Measurements from ENCODE around the gene PEX14. TPM values are rescaled to one million over a fixed set of nuclear protein-coding genes. Genes with fewer than 3 reads are reported as not detected.

Gene PEX14
- total RNA-seq, 5 donors from 2014 or later (not counting 1 experiment from before 2014, with no cell fraction given), result 22.3 to 24.5 (median 22.7) TPM

DNA sequence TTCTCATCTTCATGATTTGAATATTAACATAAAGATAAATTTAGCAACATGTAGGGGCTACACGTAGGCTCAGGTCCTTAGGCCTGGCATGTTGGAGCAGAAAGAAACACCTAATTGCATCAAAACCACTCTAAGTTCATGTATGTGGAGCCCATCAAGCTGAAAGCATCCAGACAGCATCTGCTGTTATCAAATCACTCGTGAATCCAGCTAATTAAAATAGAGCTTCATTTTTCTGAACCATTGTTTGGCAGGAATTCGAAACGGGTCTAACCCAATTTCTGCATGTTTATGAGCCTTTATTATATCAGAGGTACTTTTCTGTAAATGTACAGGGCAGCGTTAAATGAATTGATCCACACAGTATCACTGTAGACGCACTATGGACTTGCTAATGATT lies 45.7 kb downstream of the PEX14 start:
- WGBS (ENCODE audit: insufficient coverage), result 100% methylated on average over 3 of the region's 6 CpGs
- Mint-ChIP-seq H3K9me3 (no peaks in the 10 kb centered on the region), H3K4me3 (no peak overlapping the region), H3K27ac (no peak overlapping the region), H3K27me3 (no peaks in the 10 kb centered on the region), H3K36me3 (peaks cover 35% of the 10 kb centered on the region), H3K4me1 (peaks cover 61 to 75% (median 71%) of the 10 kb centered on the region in 3 donors)
- H3K9me3 ChIP-seq, result no peaks in the 10 kb centered on the region
- ChIA-PET CTCF (interaction anchor here in 1 of 2 donors (0.7 kb wide), 2 partner anchors 13 to 87 kb away, joined by 3 read pairs; no protein-coding TSS in a partner anchor), POLR2A (interaction anchor here (0.6 to 0.7 kb wide), 4 partner anchors 16 to 163 kb away, joined by 3 to 9 read pairs (median 4); no protein-coding TSS in a partner anchor)
- H3K4me3 ChIP-seq (ENCODE audit: control insufficient read depth in 1 of 2, extremely low read depth in 1 of 2, low read length in 1 of 2), result no peak overlapping the region
- H3K36me3 ChIP-seq (ENCODE audit: control insufficient read depth in 2 of 2, extremely low read depth in 1 of 2, insufficient read depth in 1 of 2, low read length in 1 of 2), result peaks cover 0 to 8% of the 10 kb centered on the region in 2 donors
- H3K27me3 ChIP-seq (replicated peaks in 1 of 2; ENCODE audit: control insufficient read depth in 2 of 2, extremely low read depth in 1 of 2, insufficient read depth in 2 of 2, low read length in 1 of 2), result no peaks in the 10 kb centered on the region
- peaks cover 7 to 33% of the 10 kb centered on the region in 2 experiments for H3K4me1 ChIP-seq (ENCODE audit: control insufficient read depth in 1 of 2, extremely low read depth in 1 of 2, insufficient read depth in 2 of 2, low read length in 2 of 2)
- DNase-seq, result no peak
- H3K27ac ChIP-seq (ENCODE audit: low read length), result no peak overlapping the region
- ATAC-seq (replicated peaks in 1 of 4), result no peak

DNA sequence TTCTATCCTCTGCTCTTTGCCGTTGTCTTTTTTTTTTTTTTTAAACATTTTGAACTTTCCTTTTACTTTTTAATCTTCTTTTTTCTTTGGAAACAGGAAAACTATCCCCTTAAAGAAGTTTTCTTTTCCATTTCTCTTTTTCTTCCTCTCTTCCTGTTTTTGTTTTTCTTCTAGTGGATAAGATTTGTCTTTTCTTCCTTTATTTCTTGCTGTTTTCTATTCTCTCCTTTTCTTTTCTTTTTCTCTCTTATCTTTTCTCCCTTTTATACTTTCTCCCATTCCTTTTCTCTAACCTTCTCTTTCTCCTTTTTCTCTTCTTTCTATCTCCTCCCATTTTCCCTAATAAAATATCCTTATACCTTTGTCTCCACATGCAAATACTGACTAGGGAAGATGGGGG lies 46.2 kb downstream of the PEX14 start:
- H3K4me3 Mint-ChIP-seq, result no peak overlapping the region
- ATAC-seq (replicated peaks in 1 of 4) (no peak), DNase-seq (no peak)
- H3K4me1 ChIP-seq (ENCODE audit: control insufficient read depth in 1 of 2, extremely low read depth in 1 of 2, insufficient read depth in 2 of 2, low read length in 2 of 2), result peaks cover 2 to 32% of the 10 kb centered on the region in 2 experiments
- H3K9me3 ChIP-seq, result no peaks in the 10 kb centered on the region
- no CpG with 5 or more reads among the region's 1 CpG for WGBS (ENCODE audit: insufficient coverage)
- no peak overlapping the region for H3K27ac ChIP-seq (ENCODE audit: low read length)
- no peaks in the 10 kb centered on the region for H3K9me3 Mint-ChIP-seq
- ChIA-PET CTCF (interaction anchor here in 1 of 2 donors (0.7 kb wide), 1 partner anchor 88 kb away, joined by 3 read pairs; no protein-coding TSS in a partner anchor), POLR2A (interaction anchor here (0.6 to 0.7 kb wide), 3 partner anchors 15 to 36 kb away, joined by 4 to 9 read pairs (median 4); no protein-coding TSS in a partner anchor)
- peaks cover 35% of the 10 kb centered on the region for H3K36me3 Mint-ChIP-seq
- peaks cover 56 to 71% (median 66%) of the 10 kb centered on the region in 3 donors for H3K4me1 Mint-ChIP-seq
- peak overlapping the region in 1 of 2 donors; percentile 59 for H3K27ac Mint-ChIP-seq
- peaks cover 0 to 8% of the 10 kb centered on the region in 2 donors for H3K36me3 ChIP-seq (ENCODE audit: control insufficient read depth in 2 of 2, extremely low read depth in 1 of 2, insufficient read depth in 1 of 2, low read length in 1 of 2)
- no peaks in the 10 kb centered on the region for H3K27me3 Mint-ChIP-seq
- no peak overlapping the region for H3K4me3 ChIP-seq (ENCODE audit: control insufficient read depth in 1 of 2, extremely low read depth in 1 of 2, low read length in 1 of 2)
- no peaks in the 10 kb centered on the region for H3K27me3 ChIP-seq (replicated peaks in 1 of 2; ENCODE audit: control insufficient read depth in 2 of 2, extremely low read depth in 1 of 2, insufficient read depth in 2 of 2, low read length in 1 of 2)

GRCh38 chr1:10521537-10522157 lies 46.9 kb downstream of the PEX14 start:
- Histone ChIP-seq H3K4me3 (ENCODE audit: control insufficient read depth in 1 of 2, extremely low read depth in 1 of 2, low read length in 1 of 2) (no peak overlapping the region), H3K4me1 (ENCODE audit: control insufficient read depth in 1 of 2, extremely low read depth in 1 of 2, insufficient read depth in 2 of 2, low read length in 2 of 2) (peaks cover 0 to 26% of the 10 kb centered on the region in 2 experiments), H3K9me3 (no peaks in the 10 kb centered on the region), H3K27ac (ENCODE audit: low read length) (no peak overlapping the region), H3K36me3 (ENCODE audit: control insufficient read depth in 2 of 2, extremely low read depth in 1 of 2, insufficient read depth in 1 of 2, low read length in 1 of 2) (peaks cover 0 to 8% of the 10 kb centered on the region in 2 donors), H3K27me3 (replicated peaks in 1 of 2; ENCODE audit: control insufficient read depth in 2 of 2, extremely low read depth in 1 of 2, insufficient read depth in 2 of 2, low read length in 1 of 2) (no peaks in the 10 kb centered on the region)
- no peaks in the 10 kb centered on the region for H3K27me3 Mint-ChIP-seq
- DNase-seq, result no peak
- peaks cover 35% of the 10 kb centered on the region for H3K36me3 Mint-ChIP-seq
- H3K27ac Mint-ChIP-seq, result no peak overlapping the region
- no peak for ATAC-seq (replicated peaks in 1 of 4)
- ChIA-PET POLR2A (no interaction called here), CTCF (interaction anchor here in 1 of 2 donors (1.9 kb wide), 1 partner anchor 14 kb away, joined by 6 read pairs; no protein-coding TSS in a partner anchor)
- no peak overlapping the region for H3K4me3 Mint-ChIP-seq
- H3K9me3 Mint-ChIP-seq, result no peaks in the 10 kb centered on the region
- WGBS (ENCODE audit: insufficient coverage), result 98% methylated on average over 6 of the region's 8 CpGs
- H3K4me1 Mint-ChIP-seq, result peaks cover 50 to 64% (median 59%) of the 10 kb centered on the region in 3 donors

GRCh38 chr1:10522322-10522860 lies 47.6 kb downstream of the PEX14 start:
- ATAC-seq (replicated peaks in 1 of 4) (no peak), DNase-seq (no peak)
- 43% methylated on average over 1 of the region's 3 CpGs for WGBS (ENCODE audit: insufficient coverage)
- Histone ChIP-seq H3K27ac (ENCODE audit: low read length) (no peak overlapping the region), H3K27me3 (replicated peaks in 1 of 2; ENCODE audit: control insufficient read depth in 2 of 2, extremely low read depth in 1 of 2, insufficient read depth in 2 of 2, low read length in 1 of 2) (no peaks in the 10 kb centered on the region), H3K36me3 (ENCODE audit: control insufficient read depth in 2 of 2, extremely low read depth in 1 of 2, insufficient read depth in 1 of 2, low read length in 1 of 2) (peaks cover 0 to 8% of the 10 kb centered on the region in 2 donors), H3K4me3 (ENCODE audit: control insufficient read depth in 1 of 2, extremely low read depth in 1 of 2, low read length in 1 of 2) (no peak overlapping the region), H3K9me3 (no peaks in the 10 kb centered on the region), H3K4me1 (ENCODE audit: control insufficient read depth in 1 of 2, extremely low read depth in 1 of 2, insufficient read depth in 2 of 2, low read length in 2 of 2) (peaks cover 0 to 21% of the 10 kb centered on the region in 2 experiments)
- Mint-ChIP-seq H3K9me3 (no peaks in the 10 kb centered on the region), H3K27me3 (no peaks in the 10 kb centered on the region), H3K27ac (peak overlapping the region in 1 of 2 donors; percentile 30), H3K4me1 (peaks cover 42 to 56% (median 52%) of the 10 kb centered on the region in 3 donors), H3K36me3 (peaks cover 32% of the 10 kb centered on the region), H3K4me3 (no peak overlapping the region)
- ChIA-PET POLR2A (interaction anchor here in 1 of 2 donors (0.5 kb wide), 1 partner anchor 22 kb away, joined by 3 read pairs; no protein-coding TSS in a partner anchor), CTCF (interaction anchor here in 1 of 2 donors (0.6 to 1.9 kb wide), 5 partner anchors 11 to 27 kb away, joined by 3 to 11 read pairs (median 5); no protein-coding TSS in a partner anchor)

DNA sequence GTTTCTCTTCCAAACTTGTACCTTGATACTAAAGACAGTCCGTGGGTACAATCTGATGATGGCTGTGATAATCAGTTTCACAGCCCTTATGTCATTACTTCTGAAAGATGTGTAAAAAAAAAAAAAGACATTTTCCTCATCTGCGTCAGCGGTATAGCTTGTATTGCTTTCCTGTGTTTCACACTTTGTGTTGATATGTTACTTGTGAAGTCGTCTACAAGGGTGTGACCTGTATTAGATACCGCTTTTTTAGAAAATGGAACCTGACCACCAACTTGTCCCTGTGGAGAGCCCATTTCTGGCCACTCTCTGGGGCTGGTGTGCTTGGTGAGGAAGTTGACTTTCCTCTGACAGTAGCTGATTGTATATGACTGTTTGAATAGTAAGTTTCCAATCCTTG lies 50.5 kb downstream of the PEX14 start:
- H3K4me3 Mint-ChIP-seq, result no peak overlapping the region
- DNase-seq (peak in 10 of 35 experiments; percentile 10 to 66 (median 30)), ATAC-seq (replicated peaks in 1 of 4) (peak in 3 of 4 experiments; percentile 29 to 74 (median 30))
- peaks cover 31% of the 10 kb centered on the region for H3K36me3 Mint-ChIP-seq
- H3K27me3 Mint-ChIP-seq, result no peaks in the 10 kb centered on the region
- peaks cover 43 to 49% (median 45%) of the 10 kb centered on the region in 3 donors for H3K4me1 Mint-ChIP-seq
- H3K9me3 ChIP-seq, result no peaks in the 10 kb centered on the region
- no peak overlapping the region for H3K4me3 ChIP-seq (ENCODE audit: control insufficient read depth in 1 of 2, extremely low read depth in 1 of 2, low read length in 1 of 2)
- H3K27me3 ChIP-seq (replicated peaks in 1 of 2; ENCODE audit: control insufficient read depth in 2 of 2, extremely low read depth in 1 of 2, insufficient read depth in 2 of 2, low read length in 1 of 2), result no peaks in the 10 kb centered on the region
- peak overlapping the region in 1 of 2 donors; percentile 55 for H3K27ac Mint-ChIP-seq
- WGBS (ENCODE audit: insufficient coverage), result 80% methylated on average over 2 of the region's 5 CpGs
- peak overlapping the region; percentile 76 for H3K27ac ChIP-seq (ENCODE audit: low read length)
- H3K36me3 ChIP-seq (ENCODE audit: control insufficient read depth in 2 of 2, extremely low read depth in 1 of 2, insufficient read depth in 1 of 2, low read length in 1 of 2), result peaks cover 2 to 14% of the 10 kb centered on the region in 2 donors
- H3K9me3 Mint-ChIP-seq, result no peaks in the 10 kb centered on the region
- ChIA-PET POLR2A (interaction anchor here in 1 of 2 donors (0.6 kb wide), 1 partner anchor 157 kb away, joined by 3 read pairs; no protein-coding TSS in a partner anchor), CTCF (interaction anchor here in 1 of 2 donors (0.6 to 1.1 kb wide), 4 partner anchors 14 to 30 kb away, joined by 3 to 6 read pairs (median 3); no protein-coding TSS in a partner anchor)
- peaks cover 0 to 21% of the 10 kb centered on the region in 2 experiments for H3K4me1 ChIP-seq (ENCODE audit: control insufficient read depth in 1 of 2, extremely low read depth in 1 of 2, insufficient read depth in 2 of 2, low read length in 2 of 2)

Data from T-cell (primary cell).